ENCODE results near the gene DENND2A.

Gene DENND2A

DNA sequence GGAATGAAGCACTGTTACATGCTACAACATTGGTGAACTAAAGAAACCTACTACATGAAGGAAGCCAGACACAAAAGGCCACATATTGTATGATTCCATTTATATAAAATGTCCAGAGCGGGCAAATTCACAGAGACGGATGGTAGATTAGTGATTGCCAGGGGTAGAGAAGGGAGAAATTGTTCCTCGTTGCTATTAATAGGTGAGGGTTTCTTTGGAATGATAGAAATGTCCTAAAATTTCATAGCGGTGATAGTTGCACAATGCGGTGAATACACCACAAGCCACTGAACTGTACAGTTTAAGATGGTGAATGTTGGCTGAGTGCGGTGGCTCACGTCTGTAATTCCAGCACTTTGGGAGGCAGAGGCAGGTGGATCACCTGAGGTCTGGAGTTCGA is 29.0 kb downstream of the DENND2A start:
- no peaks in the 10 kb centered on the region for H4K20me1 ChIP-seq (ENCODE audit: insufficient read depth)
- no peaks in the 10 kb centered on the region for H3K36me3 ChIP-seq (ENCODE audit: insufficient read depth)
- H3K4me2 ChIP-seq: no peak overlapping the region
- H3K79me2 ChIP-seq (ENCODE audit: insufficient read depth, low read depth): no peaks in the 10 kb centered on the region
- TF ChIP-seq, protein P1, sequence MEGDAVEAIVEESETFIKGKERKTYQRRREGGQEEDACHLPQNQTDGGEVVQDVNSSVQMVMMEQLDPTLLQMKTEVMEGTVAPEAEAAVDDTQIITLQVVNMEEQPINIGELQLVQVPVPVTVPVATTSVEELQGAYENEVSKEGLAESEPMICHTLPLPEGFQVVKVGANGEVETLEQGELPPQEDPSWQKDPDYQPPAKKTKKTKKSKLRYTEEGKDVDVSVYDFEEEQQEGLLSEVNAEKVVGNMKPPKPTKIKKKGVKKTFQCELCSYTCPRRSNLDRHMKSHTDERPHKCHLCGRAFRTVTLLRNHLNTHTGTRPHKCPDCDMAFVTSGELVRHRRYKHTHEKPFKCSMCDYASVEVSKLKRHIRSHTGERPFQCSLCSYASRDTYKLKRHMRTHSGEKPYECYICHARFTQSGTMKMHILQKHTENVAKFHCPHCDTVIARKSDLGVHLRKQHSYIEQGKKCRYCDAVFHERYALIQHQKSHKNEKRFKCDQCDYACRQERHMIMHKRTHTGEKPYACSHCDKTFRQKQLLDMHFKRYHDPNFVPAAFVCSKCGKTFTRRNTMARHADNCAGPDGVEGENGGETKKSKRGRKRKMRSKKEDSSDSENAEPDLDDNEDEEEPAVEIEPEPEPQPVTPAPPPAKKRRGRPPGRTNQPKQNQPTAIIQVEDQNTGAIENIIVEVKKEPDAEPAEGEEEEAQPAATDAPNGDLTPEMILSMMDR (conservative IDR thresholded peaks at IDR 0.05; ENCODE audit: low read depth, low read length): no peak
- no peak overlapping the region for H3K4me3 ChIP-seq (IDR thresholded peaks at IDR 0.05; ENCODE audit: insufficient read depth, low read depth, low read length)
- no peak overlapping the region for H3K9ac ChIP-seq
- H3K27me3 ChIP-seq (ENCODE audit: insufficient read depth, low read depth): no peaks in the 10 kb centered on the region
- H3K4me1 ChIP-seq (ENCODE audit: low read depth, poor library complexity, severe bottlenecking): no peaks in the 10 kb centered on the region
- H2AFZ ChIP-seq (ENCODE audit: low read depth): no peak overlapping the region
- H3K27ac ChIP-seq: no peak overlapping the region

DNA sequence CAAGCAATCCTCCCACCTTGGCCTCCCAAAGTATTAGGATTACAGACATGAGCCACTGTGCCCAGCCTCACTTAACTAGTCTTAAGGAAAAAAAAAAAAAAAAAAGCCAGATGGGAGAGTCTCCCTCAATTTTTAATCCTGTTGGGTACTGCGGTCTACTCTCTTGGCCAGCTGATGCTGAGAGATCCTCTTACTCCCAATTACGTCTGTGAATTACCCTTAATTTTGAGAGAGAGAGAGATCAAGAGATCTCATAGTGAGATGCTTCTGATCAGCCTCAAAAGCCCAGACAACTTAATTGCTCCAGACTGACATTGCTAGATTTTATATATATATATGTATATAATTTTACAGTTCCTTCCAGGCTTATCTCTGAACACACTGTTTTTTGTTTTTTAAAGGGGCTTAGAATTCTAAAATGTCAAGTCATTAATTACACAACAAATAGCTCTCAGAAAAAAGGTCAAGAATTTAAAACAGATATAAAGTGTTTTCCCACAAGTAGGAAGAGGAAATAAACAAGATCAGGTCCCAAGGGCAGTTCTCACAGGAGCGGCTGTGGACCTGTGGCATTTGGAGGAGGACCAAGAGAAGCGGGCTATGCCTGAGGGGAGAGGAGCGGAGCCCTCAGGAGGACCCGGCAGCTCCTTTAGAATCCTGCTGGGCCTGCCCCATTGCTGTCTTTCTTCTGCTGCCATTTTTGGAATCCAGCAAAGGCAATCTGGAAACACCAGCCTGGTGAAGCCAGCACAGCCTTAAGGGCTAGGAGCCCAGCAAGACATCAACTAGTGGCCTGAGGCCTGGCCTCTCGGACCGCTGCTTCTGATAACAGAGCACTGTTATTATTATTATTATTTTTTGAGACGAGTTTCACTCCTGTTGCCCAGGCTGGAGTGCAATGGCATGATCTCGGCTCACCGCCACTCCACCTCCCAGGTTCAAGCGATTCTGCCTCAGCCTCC is 30.1 kb downstream of the DENND2A start:
- Histone ChIP-seq H3K4me2 (no peak overlapping the region), H3K36me3 (ENCODE audit: insufficient read depth) (no peaks in the 10 kb centered on the region), H3K4me3 (IDR thresholded peaks at IDR 0.05; ENCODE audit: insufficient read depth, low read depth, low read length) (no peak overlapping the region), H3K27me3 (ENCODE audit: insufficient read depth, low read depth) (no peaks in the 10 kb centered on the region), H3K4me1 (ENCODE audit: low read depth, poor library complexity, severe bottlenecking) (no peaks in the 10 kb centered on the region), H4K20me1 (ENCODE audit: insufficient read depth) (no peaks in the 10 kb centered on the region), H3K79me2 (ENCODE audit: insufficient read depth, low read depth) (no peaks in the 10 kb centered on the region), H2AFZ (ENCODE audit: low read depth) (no peak overlapping the region), H3K9ac (no peak overlapping the region), H3K27ac (no peak overlapping the region)
- TF ChIP-seq, protein P1 (conservative IDR thresholded peaks at IDR 0.05; ENCODE audit: low read depth, low read length): no peak

DNA sequence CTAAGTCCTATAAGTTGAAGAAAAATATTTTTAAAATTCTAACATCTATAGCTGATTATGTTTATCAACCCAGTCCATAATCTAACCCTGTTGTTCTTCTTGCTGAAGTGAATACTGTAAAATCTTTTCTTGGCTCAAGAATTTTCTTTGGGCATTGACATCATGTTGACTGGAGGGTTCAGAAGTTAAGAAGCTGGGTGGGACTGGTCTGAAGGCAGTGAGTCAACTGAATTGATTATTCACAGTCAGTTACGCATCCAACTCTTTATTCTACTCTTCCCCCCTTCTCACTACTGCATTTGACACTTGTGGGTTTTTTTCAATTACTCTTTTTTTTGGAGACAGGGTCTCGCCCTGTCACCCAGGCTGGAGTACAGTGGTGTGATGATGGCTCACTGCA is 31.0 kb downstream of the DENND2A start:
- no peak overlapping the region for H3K27ac ChIP-seq
- H3K4me1 ChIP-seq (ENCODE audit: low read depth, poor library complexity, severe bottlenecking): no peaks in the 10 kb centered on the region
- no peaks in the 10 kb centered on the region for H4K20me1 ChIP-seq (ENCODE audit: insufficient read depth)
- H2AFZ ChIP-seq (ENCODE audit: low read depth): no peak overlapping the region
- no peak overlapping the region for H3K4me2 ChIP-seq
- H3K4me3 ChIP-seq (IDR thresholded peaks at IDR 0.05; ENCODE audit: insufficient read depth, low read depth, low read length): no peak overlapping the region
- H3K36me3 ChIP-seq (ENCODE audit: insufficient read depth): no peaks in the 10 kb centered on the region
- H3K27me3 ChIP-seq (ENCODE audit: insufficient read depth, low read depth): no peaks in the 10 kb centered on the region
- TF ChIP-seq, protein P1 (conservative IDR thresholded peaks at IDR 0.05; ENCODE audit: low read depth, low read length): no peak
- H3K79me2 ChIP-seq (ENCODE audit: insufficient read depth, low read depth): no peaks in the 10 kb centered on the region
- no peak overlapping the region for H3K9ac ChIP-seq

DNA sequence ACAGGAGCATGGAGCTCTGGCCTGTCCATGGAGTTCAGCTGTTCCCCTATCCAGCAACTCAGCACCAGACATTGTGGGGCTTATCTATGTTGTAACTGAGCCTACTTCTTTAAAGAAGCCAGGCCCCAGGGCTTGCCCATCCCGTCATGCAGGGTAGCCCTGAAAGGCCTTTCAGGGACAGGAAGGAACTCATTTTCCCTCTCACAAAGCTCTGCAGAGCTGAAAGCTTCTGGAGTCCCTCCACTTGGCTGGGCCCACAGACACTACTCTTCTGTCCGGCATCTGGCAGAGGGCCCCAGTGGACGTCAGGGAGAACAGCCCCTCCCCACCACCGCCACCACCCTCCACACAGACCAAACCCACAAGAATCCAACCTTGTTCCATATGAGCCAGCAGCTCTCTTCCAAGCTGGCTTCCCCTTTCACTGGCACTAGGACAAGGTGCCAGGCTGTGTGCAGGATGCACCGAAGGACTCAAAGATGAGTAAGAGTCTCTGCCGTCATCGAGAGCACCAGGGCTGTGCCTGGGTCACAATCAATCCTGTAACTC is 33.1 kb downstream of the DENND2A start:
- no peaks in the 10 kb centered on the region for H3K27me3 ChIP-seq (ENCODE audit: insufficient read depth, low read depth)
- H3K4me2 ChIP-seq: no peak overlapping the region
- H2AFZ ChIP-seq (ENCODE audit: low read depth): no peak overlapping the region
- no peaks in the 10 kb centered on the region for H3K79me2 ChIP-seq (ENCODE audit: insufficient read depth, low read depth)
- no peak overlapping the region for H3K4me3 ChIP-seq (IDR thresholded peaks at IDR 0.05; ENCODE audit: insufficient read depth, low read depth, low read length)
- no peak overlapping the region for H3K9ac ChIP-seq
- no peaks in the 10 kb centered on the region for H3K4me1 ChIP-seq (ENCODE audit: low read depth, poor library complexity, severe bottlenecking)
- no peaks in the 10 kb centered on the region for H3K36me3 ChIP-seq (ENCODE audit: insufficient read depth)
- H3K27ac ChIP-seq: no peak overlapping the region
- H4K20me1 ChIP-seq (ENCODE audit: insufficient read depth): no peaks in the 10 kb centered on the region
- TF ChIP-seq, protein P1 (conservative IDR thresholded peaks at IDR 0.05; ENCODE audit: low read depth, low read length): no peak

Measured in KMS-11 (cell line).